Liver (tissue), 9 donors: Measurements from ENCODE around the gene TMEM135. TPM values are rescaled to one million over a fixed set of nuclear protein-coding genes. Genes with fewer than 3 reads are reported as not detected.

Experiments used
- DNase-seq: peaks from one replicate; pipeline ENCODE4 v3.0.0-alpha.2; 2017; ENCODE audit warnings: low spot score
- H3K27ac ChIP-seq, 2 donors: one replicate each; pipeline ENCODE4 v1.7.0; 2013; ENCODE audit warnings: inconsistent platforms in 2 of 2, low read length in 2 of 2, control low read depth in 1 of 2, low read depth in 1 of 2, mild to moderate bottlenecking in 1 of 2
- H3K27me3 ChIP-seq, 4 donors: one replicate each; pipeline versions ENCODE4 v1.6.1 to v1.7.0; 2013; ENCODE audit warnings: low read length in 3 of 4, inconsistent platforms in 1 of 4, mild to moderate bottlenecking in 1 of 4, moderate library complexity in 1 of 4; ENCODE audit not compliant: control insufficient read depth in 4 of 4, insufficient read depth in 4 of 4
- H3K36me3 ChIP-seq, 4 donors: one replicate each; pipeline versions ENCODE4 v1.6.1 to v1.7.0; 2013; ENCODE audit warnings: low read length in 3 of 4, mild to moderate bottlenecking in 3 of 4, low read depth in 1 of 4, moderate library complexity in 1 of 4; ENCODE audit not compliant: control insufficient read depth in 4 of 4, insufficient read depth in 3 of 4
- H3K4me1 ChIP-seq, 4 donors: one replicate each; pipeline versions ENCODE4 v1.6.1 to v1.7.0; 2013; ENCODE audit warnings: low read length in 3 of 4, mild to moderate bottlenecking in 3 of 4, moderate library complexity in 1 of 4; ENCODE audit not compliant: control insufficient read depth in 4 of 4, insufficient read depth in 4 of 4
- H3K4me3 ChIP-seq, 3 donors: one replicate each; pipeline versions ENCODE4 v1.6.1 to v1.7.0; 2013; ENCODE audit warnings: low read length in 3 of 3, control low read depth in 1 of 3, low read depth in 1 of 3, mild to moderate bottlenecking in 1 of 3
- H3K9ac ChIP-seq, 2 donors: one replicate each; pipeline ENCODE4 v1.7.0; 2013; ENCODE audit warnings: low read length in 2 of 2, mild to moderate bottlenecking in 2 of 2, moderate library complexity in 2 of 2, control low read depth in 1 of 2, low read depth in 1 of 2
- H3K9me3 ChIP-seq, 4 donors: one replicate each; pipeline versions ENCODE4 v1.6.1 to v1.7.0; 2013; ENCODE audit warnings: low read length in 3 of 4; ENCODE audit not compliant: control insufficient read depth in 4 of 4
- EGR1 ChIP-seq, 2 donors: IDR thresholded peaks; 2 replicates each; pipeline ENCODE4 v1.6.1; 2016 to 2018; ENCODE audit warnings: antibody characterized with exemption in 2 of 2, low read depth in 2 of 2
- FOXA1 ChIP-seq: IDR thresholded peaks from 2 replicates; pipeline ENCODE4 v1.6.1; 2016; ENCODE audit warnings: antibody characterized with exemption
- FOXA2 ChIP-seq: IDR thresholded peaks from 2 replicates; pipeline ENCODE4 v1.6.1; 2016; ENCODE audit warnings: antibody characterized with exemption
- GABPA ChIP-seq, 2 donors: IDR thresholded peaks in 1 of 2; conservative IDR thresholded peaks in 1 of 2; 2 replicates each; pipeline ENCODE4 v1.6.1; 2016; ENCODE audit warnings: antibody characterized with exemption in 2 of 2, mild to moderate bottlenecking in 1 of 2, moderate library complexity in 1 of 2
- HNF4A ChIP-seq, 2 donors: conservative IDR thresholded peaks; 2 replicates each; pipeline ENCODE4 v1.6.1; 2016; ENCODE audit warnings: antibody characterized with exemption in 2 of 2, mild to moderate bottlenecking in 2 of 2
- HNF4G ChIP-seq: IDR thresholded peaks from 2 replicates; pipeline ENCODE4 v1.6.1; 2016; ENCODE audit warnings: antibody characterized with exemption
- JUND ChIP-seq, 2 donors: IDR thresholded peaks; 2 replicates each; pipeline ENCODE4 v1.6.1; 2016; ENCODE audit warnings: antibody characterized with exemption in 2 of 2
- NR2F2 ChIP-seq: IDR thresholded peaks from 2 replicates; pipeline ENCODE4 v1.6.1; 2016; ENCODE audit warnings: antibody characterized with exemption
- RAD21 ChIP-seq, 2 donors: IDR thresholded peaks; 2 replicates each; pipeline ENCODE4 v1.6.1; 2016; ENCODE audit warnings: antibody characterized with exemption in 2 of 2, mild to moderate bottlenecking in 2 of 2
- RXRA ChIP-seq, 2 donors: IDR thresholded peaks; 2 replicates each; pipeline ENCODE4 v1.6.1; 2017 to 2018; ENCODE audit warnings: antibody characterized with exemption in 2 of 2, mild to moderate bottlenecking in 1 of 2
- SP1 ChIP-seq: IDR thresholded peaks from 2 replicates; pipeline ENCODE4 v1.6.1; 2018; ENCODE audit warnings: antibody characterized with exemption, mild to moderate bottlenecking
- TAF1 ChIP-seq: conservative IDR thresholded peaks from 2 replicates; pipeline ENCODE4 v1.6.1; 2016; ENCODE audit warnings: antibody characterized with exemption, mild to moderate bottlenecking
- YY1 ChIP-seq: IDR thresholded peaks from 2 replicates; pipeline ENCODE4 v1.6.1; 2016; ENCODE audit warnings: antibody characterized with exemption, mild to moderate bottlenecking
- WGBS: extraction: QIAGEN DNeasy Blood & Tissue Kit; methylation state at CpG from one replicate; pipeline ENCODE4 v1.1.7; 2013; 5-methylcytosine and 5-hydroxymethylcytosine counted together
- polyA plus RNA-seq, 2 donors: library from polyadenylated mRNA; stranded (reverse) in 1 of 2; unstranded in 1 of 2; fragments of 200-250 nt in 1 of 2; fragments of >200 nt in 1 of 2; fragmentation: Nextera tagmentation in 1 of 2; extraction: Ambion mirVana in 1 of 2; gene quantifications; one replicate each; pipeline versions ENCODE4 v1.2.1 to v1.2.3, GENCODE V29; 2013 to 2015
- total RNA-seq, 2 donors: library from RNA; depleted of rRNA; stranded (reverse); fragments of >200 nt; gene quantifications; one replicate each; pipeline ENCODE4 v1.2.3, GENCODE V29; 2014
- TF ChIP-seq, protein P1 (sequence below): IDR thresholded peaks from 2 replicates; pipeline ENCODE4 v1.6.1; 2016; ENCODE audit warnings: antibody characterized with exemption
- TF ChIP-seq, protein P2 (sequence below): IDR thresholded peaks from 2 replicates; pipeline ENCODE4 v1.6.1; 2016; ENCODE audit warnings: antibody characterized with exemption, mild to moderate bottlenecking
- TF ChIP-seq, protein P3 (sequence below): IDR thresholded peaks from 2 replicates; pipeline ENCODE4 v1.6.1; 2016; ENCODE audit warnings: antibody characterized with exemption
- TF ChIP-seq, protein P4 (sequence below): IDR thresholded peaks from 2 replicates; pipeline ENCODE4 v1.6.1; 2016; ENCODE audit warnings: antibody characterized with exemption
- TF ChIP-seq, protein P5 (sequence below): fragments of 150-350 bp; IDR thresholded peaks from 2 replicates; pipeline ENCODE4 v1.5.1; 2017; ENCODE audit warnings: improper control_type of control experiment, low read depth, low read length; ENCODE audit not compliant: missing input control
- donor health status: healthy.
- donor health status: healthy.
- donor health status: healthy.
- donor health status: healthy.
- donor health status: healthy.

The TMEM135 gene
- total and polyA plus RNA-seq, 4 donors = 10.0 to 38.9 (median 23.5) TPM

DNA sequence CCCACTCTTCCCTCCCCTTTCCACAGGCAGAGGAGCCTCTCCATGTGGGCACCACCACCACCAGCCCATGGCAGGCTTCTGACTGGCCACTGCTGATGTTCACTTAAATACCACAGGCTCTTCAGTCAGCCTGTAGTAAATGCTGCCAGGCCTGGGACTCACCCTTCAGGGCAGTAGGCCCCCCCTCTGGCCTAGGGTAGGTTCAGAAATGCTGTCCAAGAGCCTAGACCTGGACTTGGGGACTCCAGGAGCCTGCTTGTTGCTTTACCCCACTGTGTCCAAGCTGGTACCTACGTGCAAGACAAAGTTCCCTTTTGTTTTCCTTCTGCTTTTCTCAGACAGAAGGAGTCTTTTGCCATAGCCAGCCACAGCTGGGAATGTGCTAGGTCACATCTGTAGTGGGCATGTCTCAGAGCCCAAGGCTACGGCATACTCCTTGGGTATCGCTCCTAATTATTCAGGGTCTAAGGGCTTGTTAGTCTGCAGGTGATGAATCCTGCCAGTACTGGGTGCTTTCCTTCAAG is 38.6 kb downstream of the TMEM135 start:
- DNase-seq = no peak
- 49% methylated on average over 3 of the region's 3 CpGs for WGBS
- H3K27ac ChIP-seq = no peak overlapping the region
- no peak overlapping the region for H3K9ac ChIP-seq
- H3K9me3 ChIP-seq = no peaks in the 10 kb centered on the region
- H3K27me3 ChIP-seq = no peaks in the 10 kb centered on the region
- TF ChIP-seq NR2F2 (no peak), RAD21 (IDR thresholded peaks at IDR 0.05) (no peak), HNF4G (no peak), TAF1 (no peak), EGR1 (IDR thresholded peaks at IDR 0.05; ENCODE audit: low read depth in 2 of 2) (no peak), GABPA (IDR thresholded peaks at IDR 0.05 in 1 of 2, conservative IDR thresholded peaks at IDR 0.05 in 1 of 2) (no peak), FOXA2 (no peak)
- peaks cover 0 to 2% (median 0%) of the 10 kb centered on the region in 4 donors for H3K4me1 ChIP-seq
- H3K36me3 ChIP-seq = peaks cover 0 to 19% (median 11%) of the 10 kb centered on the region in 4 donors
- no peak overlapping the region for H3K4me3 ChIP-seq

DNA sequence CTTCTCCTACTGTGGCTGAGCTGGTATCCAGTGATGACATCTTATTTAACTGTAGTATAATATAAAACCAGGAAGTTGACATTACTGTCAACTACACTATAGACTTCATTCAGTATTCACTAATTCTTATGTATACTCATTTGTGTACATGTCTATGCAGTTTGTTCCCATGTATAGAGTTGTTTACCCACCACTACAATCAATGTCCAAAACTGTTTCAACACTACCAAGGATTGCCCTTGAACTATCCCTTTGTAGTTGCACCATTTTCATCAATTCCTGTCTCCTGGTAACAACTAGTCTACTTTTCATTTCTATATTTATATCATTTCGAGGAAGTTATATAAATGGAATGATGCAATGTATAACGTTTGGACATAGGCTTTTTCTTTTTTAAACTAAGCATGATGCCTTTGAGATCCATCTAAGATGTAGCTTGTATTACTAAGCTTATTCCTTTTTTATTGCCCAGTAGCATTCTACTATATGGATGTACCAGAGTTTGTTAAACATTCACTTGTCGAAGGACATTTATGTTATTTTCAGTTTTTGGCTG is 39.2 kb downstream of the TMEM135 start:
- peaks cover 0 to 2% (median 0%) of the 10 kb centered on the region in 4 donors for H3K4me1 ChIP-seq
- no peak overlapping the region for H3K9ac ChIP-seq
- peaks cover 0 to 18% (median 10%) of the 10 kb centered on the region in 4 donors for H3K36me3 ChIP-seq
- WGBS = 65% methylated on average over 3 of the region's 3 CpGs
- no peak overlapping the region for H3K4me3 ChIP-seq
- DNase-seq = no peak
- H3K9me3 ChIP-seq = no peaks in the 10 kb centered on the region
- no peak overlapping the region for H3K27ac ChIP-seq
- H3K27me3 ChIP-seq = no peaks in the 10 kb centered on the region
- TF ChIP-seq JUND (IDR thresholded peaks at IDR 0.05) (no peak), FOXA1 (no peak), YY1 (no peak), SP1 (no peak), TAF1 (no peak), HNF4G (no peak), EGR1 (IDR thresholded peaks at IDR 0.05; ENCODE audit: low read depth in 2 of 2) (no peak), FOXA2 (peak; percentile 32), RXRA (IDR thresholded peaks at IDR 0.05) (peak in 1 of 2 donors; percentile 14), NR2F2 (no peak), RAD21 (IDR thresholded peaks at IDR 0.05) (no peak), HNF4A (conservative IDR thresholded peaks at IDR 0.05) (peak; percentile 37 to 39), GABPA (IDR thresholded peaks at IDR 0.05 in 1 of 2, conservative IDR thresholded peaks at IDR 0.05 in 1 of 2) (no peak)
- TF ChIP-seq, protein P1, sequence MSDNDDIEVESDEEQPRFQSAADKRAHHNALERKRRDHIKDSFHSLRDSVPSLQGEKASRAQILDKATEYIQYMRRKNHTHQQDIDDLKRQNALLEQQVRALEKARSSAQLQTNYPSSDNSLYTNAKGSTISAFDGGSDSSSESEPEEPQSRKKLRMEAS = no peak
- TF ChIP-seq, protein P2, sequence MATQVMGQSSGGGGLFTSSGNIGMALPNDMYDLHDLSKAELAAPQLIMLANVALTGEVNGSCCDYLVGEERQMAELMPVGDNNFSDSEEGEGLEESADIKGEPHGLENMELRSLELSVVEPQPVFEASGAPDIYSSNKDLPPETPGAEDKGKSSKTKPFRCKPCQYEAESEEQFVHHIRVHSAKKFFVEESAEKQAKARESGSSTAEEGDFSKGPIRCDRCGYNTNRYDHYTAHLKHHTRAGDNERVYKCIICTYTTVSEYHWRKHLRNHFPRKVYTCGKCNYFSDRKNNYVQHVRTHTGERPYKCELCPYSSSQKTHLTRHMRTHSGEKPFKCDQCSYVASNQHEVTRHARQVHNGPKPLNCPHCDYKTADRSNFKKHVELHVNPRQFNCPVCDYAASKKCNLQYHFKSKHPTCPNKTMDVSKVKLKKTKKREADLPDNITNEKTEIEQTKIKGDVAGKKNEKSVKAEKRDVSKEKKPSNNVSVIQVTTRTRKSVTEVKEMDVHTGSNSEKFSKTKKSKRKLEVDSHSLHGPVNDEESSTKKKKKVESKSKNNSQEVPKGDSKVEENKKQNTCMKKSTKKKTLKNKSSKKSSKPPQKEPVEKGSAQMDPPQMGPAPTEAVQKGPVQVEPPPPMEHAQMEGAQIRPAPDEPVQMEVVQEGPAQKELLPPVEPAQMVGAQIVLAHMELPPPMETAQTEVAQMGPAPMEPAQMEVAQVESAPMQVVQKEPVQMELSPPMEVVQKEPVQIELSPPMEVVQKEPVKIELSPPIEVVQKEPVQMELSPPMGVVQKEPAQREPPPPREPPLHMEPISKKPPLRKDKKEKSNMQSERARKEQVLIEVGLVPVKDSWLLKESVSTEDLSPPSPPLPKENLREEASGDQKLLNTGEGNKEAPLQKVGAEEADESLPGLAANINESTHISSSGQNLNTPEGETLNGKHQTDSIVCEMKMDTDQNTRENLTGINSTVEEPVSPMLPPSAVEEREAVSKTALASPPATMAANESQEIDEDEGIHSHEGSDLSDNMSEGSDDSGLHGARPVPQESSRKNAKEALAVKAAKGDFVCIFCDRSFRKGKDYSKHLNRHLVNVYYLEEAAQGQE = no peak
- TF ChIP-seq, protein P3, sequence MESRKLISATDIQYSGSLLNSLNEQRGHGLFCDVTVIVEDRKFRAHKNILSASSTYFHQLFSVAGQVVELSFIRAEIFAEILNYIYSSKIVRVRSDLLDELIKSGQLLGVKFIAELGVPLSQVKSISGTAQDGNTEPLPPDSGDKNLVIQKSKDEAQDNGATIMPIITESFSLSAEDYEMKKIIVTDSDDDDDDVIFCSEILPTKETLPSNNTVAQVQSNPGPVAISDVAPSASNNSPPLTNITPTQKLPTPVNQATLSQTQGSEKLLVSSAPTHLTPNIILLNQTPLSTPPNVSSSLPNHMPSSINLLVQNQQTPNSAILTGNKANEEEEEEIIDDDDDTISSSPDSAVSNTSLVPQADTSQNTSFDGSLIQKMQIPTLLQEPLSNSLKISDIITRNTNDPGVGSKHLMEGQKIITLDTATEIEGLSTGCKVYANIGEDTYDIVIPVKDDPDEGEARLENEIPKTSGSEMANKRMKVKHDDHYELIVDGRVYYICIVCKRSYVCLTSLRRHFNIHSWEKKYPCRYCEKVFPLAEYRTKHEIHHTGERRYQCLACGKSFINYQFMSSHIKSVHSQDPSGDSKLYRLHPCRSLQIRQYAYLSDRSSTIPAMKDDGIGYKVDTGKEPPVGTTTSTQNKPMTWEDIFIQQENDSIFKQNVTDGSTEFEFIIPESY = no peak
- TF ChIP-seq, protein P4, sequence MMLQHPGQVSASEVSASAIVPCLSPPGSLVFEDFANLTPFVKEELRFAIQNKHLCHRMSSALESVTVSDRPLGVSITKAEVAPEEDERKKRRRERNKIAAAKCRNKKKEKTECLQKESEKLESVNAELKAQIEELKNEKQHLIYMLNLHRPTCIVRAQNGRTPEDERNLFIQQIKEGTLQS = no peak
- TF ChIP-seq, protein P5, sequence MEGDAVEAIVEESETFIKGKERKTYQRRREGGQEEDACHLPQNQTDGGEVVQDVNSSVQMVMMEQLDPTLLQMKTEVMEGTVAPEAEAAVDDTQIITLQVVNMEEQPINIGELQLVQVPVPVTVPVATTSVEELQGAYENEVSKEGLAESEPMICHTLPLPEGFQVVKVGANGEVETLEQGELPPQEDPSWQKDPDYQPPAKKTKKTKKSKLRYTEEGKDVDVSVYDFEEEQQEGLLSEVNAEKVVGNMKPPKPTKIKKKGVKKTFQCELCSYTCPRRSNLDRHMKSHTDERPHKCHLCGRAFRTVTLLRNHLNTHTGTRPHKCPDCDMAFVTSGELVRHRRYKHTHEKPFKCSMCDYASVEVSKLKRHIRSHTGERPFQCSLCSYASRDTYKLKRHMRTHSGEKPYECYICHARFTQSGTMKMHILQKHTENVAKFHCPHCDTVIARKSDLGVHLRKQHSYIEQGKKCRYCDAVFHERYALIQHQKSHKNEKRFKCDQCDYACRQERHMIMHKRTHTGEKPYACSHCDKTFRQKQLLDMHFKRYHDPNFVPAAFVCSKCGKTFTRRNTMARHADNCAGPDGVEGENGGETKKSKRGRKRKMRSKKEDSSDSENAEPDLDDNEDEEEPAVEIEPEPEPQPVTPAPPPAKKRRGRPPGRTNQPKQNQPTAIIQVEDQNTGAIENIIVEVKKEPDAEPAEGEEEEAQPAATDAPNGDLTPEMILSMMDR = no peak
